ENCODE results near the gene SYT2.

DNA sequence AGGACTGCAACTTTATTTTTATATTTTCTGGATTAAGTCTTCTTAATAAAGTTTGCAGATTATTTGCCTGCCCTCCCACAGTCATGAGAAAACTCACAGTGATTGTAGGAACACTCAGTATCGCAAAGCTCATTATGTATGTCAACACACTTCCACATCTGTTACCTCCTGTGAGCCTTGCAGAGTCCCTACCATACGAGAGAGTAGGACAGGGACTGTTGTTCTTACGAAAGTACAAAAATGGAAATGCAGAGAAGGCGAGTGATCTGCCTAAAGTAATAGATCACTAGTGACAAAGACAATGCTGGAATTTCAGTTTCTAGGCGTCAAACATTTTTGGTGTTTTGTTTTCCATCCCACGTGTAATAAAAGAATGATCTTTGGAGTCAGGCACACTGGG, 131.7 kb downstream of the SYT2 start:
- TF ChIP-seq ELF1 (IDR thresholded peaks at IDR 0.05) (no peak), FOXM1 (IDR thresholded peaks at IDR 0.05; ENCODE audit: low read depth) (no peak), CTCF (IDR thresholded peaks at IDR 0.05) (no peak), CHD2 (IDR thresholded peaks at IDR 0.05; ENCODE audit: low read length, partially characterized antibody) (no peak), EP300 (IDR thresholded peaks at IDR 0.05; ENCODE audit: borderline replicate concordance in 1 of 2, low read depth in 1 of 2, low read length in 1 of 2) (no peak), MXI1 (IDR thresholded peaks at IDR 0.05; ENCODE audit: low read depth, low read length) (no peak), TAF1 (IDR thresholded peaks at IDR 0.05; ENCODE audit: borderline replicate concordance, low read depth, low read length) (no peak), TEAD4 (IDR thresholded peaks at IDR 0.05; ENCODE audit: borderline replicate concordance, insufficient read depth) (no peak)

Measured in SK-N-SH (cell line).